Activated T-helper 1 cell treated with Interleukin-2 at 50 U/mL for 16 hours (primary cell): Measurements from ENCODE around the gene E4F1.
"Not testable (repeated sequence)": the region's sequence is repeated elsewhere in the genome, so short reads cannot be mapped to it uniquely, and the experiment has no call there.

Source experiments
- DNase-seq: peaks from one replicate; pipeline ENCODE4 v3.0.0-alpha.2; 2020; ENCODE audit warnings: low read depth

E4F1 gene

DNA sequence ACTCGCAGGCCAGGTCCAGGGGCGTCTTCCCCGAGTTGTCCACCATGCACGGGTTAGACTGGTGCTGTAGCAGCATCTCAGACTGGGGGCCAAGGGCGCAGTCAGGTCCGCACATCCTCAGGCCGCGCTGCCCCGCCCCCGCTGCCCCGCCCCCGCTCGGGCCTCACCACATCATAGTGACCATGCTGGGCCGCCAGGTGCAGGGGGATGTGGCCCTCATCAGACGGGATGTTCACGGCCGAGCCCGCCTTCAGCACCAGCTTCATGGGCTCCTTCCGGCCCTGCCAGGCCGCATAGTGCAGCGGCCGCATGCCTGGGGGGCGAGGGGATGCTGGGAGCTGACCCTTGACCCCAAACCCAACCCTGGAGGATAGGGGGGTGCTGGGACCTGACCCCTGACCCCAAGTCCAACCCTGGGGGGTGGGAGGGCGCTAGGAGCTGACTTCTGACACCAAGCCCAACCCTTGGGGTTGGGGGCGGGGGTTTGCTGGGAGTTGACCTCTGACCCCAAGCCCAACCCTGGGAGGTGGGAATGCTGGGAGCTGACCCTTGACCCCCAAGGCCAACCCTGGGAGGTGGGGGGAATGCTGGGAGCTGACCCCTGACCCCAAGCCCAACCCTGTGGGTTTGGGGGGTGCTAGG is 34.0 kb upstream of the E4F1 start:
- DNase-seq: no peak

DNA sequence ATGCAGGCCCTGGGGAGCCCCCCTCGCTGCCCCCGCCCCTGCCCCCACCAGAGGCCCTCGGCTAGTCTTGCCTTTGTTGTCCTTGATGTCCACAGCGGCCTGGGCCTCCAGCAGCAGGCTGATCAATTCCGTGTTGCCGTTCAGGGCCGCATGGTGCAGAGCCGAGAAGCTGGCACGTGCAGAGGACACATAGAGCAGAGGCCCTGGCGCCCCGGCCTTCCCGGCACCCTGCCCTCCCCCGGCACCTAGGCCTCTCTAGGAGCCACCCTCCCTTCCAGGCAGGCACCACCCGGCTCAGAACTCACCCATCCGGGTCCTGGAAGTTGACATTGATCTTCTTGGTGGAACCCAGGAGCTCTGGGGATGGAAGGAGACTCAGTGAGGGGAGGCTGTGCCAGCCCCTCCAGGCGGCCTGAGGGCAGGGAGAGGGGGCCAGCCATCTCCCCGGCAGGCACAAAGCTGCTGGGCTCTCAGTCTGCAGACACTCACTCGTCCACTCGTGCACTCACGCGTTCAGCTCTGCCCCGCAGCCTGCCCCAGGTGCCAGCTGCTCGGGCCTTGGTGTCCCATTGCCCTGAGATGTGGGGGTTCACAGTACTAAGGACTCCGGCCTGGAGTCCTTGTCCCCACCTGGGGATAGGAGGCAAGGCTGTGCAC is 33.3 kb upstream of the E4F1 start:
- DNase-seq: no peak

GRCh38 chr16:2190659-2191445 is 32.5 kb upstream of the E4F1 start:
- DNase-seq: no peak

GRCh38 chr16:2191446-2191706 is 32.0 kb upstream of the E4F1 start:
- no peak for DNase-seq

DNA sequence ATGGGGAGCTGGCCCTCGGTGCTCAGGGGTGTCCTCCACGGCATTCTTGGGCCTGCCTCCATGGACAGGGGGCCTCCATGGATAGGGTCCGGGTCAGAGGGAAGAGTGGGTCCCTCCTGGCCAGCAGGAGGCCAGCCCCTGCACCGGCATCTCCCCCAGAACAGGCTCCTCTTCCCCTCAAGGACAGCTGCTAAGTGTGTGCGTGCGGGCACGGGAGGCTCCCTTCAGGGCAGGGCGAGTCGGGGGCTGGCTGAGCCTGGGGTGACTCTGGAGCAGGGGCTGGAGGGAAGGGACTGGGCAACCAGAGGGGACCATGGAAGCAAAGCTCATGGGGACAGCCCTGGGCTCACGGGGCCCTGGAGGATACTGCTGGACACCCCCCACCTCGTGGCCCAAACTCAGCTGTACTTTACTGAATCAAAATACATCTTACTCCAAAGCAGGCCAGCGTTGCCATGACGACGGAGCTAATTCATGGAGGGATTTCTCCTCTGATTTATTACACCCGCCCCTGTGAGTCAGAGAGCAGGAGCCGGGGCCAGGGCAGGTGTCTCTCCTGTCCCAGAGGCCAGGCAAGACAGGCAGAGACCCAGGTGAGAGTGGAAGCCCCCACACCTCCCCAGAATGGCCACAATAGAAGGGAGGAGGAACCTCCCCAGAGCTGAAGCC is 29.1 kb upstream of the E4F1 start:
- DNase-seq: no peak

DNA sequence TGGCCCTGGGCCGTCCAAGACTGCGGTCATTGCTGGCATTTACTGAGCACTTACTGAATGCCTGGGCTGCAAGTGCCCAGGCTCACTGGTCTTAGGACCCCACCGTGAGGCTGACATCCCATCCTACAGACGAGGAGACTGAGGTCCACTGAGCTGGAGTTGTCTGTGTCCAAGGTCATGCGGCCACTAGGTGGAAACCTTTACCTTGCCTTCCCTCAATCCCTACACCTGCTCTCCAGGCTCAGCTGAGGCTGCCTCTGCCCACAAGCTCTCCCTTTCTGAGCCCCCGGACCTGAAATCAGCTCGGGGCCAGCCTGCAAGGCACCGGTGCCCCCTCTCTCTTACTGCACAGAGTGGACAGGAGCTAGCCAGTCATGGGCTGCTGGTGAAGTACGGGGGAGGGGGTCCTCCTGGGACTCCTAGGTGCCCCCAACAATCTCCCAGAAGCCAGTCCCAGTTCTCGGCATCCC is 28.5 kb upstream of the E4F1 start:
- peak; percentile 24 for DNase-seq

DNA sequence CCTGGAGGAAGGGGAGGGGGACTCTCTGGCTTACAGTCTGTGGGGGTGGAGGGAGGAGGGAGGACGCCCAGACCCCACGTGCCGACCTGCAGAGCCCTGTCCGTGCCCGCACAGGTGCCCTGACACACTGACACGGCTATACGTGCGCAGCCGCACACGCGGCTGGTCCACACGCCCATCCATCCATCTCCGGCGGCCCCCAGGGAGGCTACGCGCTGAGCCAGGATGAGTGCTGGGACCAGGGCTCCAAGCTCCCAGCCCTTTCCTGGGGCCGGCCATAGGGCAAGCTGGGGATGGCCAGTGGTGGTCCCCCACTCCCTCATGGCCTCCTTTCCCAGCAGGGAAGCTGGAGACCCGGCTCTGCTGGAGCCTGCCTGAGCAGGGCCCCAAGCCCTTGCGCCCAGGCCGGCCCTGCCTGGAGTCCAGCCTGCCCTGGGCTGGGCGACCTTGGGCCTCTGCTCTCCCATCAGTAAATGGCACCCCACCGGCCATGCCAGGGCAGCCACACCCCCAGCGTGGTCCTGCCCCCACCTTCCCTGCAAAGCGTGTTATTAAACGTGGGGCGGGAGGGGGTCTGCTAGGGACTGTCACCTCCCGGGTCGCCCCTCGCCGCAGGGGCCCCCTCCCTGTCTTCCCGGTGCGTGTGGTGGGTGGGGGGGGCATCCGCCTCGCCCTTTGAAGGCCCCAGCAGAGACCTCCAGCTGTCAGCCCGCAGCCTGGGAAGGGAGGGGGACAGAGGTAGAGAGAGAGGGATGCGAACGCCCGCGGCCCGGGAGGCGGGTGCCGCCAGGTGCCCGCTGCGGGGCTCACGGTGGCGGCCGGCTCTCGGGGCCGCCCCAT is 27.8 kb upstream of the E4F1 start:
- no peak for DNase-seq

DNA sequence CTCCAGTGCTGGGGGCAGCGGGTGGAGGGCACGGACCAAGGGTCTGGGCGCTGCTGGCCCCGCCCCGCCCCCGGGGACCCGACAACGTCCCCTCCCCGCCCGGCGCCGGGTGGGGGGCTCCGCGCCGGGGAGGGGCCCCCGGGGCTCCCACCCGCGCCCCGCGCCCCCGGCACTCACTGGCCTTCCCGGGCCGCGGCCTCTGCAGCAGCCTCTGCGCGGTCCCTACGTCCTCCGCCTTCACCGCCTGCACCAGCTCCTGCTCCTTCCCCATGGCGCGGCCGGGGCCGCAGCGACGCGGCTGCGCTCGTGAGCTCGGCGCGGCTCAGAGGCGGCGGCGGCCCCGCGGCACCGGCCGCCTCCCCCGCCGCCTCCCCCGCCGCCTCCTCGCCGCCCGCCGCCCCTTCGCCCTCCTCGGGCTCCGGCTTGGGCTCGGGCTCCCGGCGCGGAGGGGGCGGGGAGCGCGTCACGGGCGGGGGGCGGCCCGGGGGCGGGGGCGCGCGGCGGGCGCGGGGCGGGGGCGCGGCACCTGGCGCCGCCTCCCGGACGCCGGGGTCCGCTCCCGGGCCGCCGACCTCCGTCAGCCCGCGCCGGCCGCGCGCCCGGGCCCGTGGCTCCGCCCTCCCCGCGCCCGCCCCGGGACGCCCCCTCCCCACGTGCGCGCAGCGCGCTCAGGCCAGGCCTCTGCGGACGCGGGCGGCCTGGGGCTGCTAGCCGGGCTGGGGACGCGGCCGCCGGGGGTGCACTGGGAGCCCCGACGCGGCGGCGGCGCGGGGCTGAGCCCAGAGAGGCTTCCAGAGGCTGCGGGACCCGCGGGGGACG is 27.0 kb upstream of the E4F1 start, which contains the start of gene CASKIN1:
TSS of gene CASKIN1 (minus strand) at position 444 of the 819 bp plus-strand sequence. CDS start at position 271, 173 bp downstream.
- no peak for DNase-seq

- DNase-seq: no peak
These were observed 26.3 kb upstream of the E4F1 start for GRCh38 chr16:2196981-2197511.

DNA sequence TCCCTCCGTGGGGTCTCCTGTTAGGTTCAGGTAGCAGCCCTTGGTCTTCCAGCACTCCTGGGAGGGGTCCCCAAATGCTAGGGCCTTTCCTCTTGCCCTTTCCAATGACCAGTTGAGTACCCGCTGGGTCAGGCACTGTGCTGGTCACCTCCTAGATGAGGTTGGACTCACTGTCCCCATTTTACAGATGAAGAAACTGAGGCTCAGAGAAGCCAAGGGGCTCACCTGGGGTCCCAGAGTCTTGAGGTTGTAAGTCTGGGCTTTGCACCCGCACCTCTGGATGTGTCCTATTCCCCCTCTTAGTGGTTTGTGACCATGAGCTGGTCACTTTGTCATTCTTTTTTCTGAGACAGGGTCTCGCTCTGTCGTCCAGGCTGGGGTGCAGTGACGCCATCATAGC is 25.6 kb upstream of the E4F1 start:
- no peak for DNase-seq

DNA sequence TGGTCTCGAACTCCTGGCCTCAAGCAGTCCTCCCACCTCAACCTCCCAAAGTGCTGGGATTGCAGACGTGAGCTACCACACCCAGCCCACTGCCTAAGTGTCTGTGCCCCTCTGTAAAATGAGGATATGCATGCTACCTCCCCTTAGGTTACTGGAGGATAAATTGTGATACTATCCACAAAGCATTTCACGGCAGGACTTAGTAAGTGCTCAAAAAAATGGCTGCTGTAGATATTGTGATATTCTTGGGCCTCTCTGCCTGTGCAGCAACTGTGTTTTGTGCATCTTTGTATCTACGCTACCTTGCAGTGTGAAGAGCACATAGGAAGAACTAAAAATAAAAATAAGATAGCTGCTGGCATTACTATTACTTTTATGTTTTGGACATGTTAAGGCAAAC is 25.1 kb upstream of the E4F1 start:
- no peak for DNase-seq

- DNase-seq: no peak
These were observed 24.3 kb upstream of the E4F1 start for GRCh38 chr16:2199095-2199494.

DNA sequence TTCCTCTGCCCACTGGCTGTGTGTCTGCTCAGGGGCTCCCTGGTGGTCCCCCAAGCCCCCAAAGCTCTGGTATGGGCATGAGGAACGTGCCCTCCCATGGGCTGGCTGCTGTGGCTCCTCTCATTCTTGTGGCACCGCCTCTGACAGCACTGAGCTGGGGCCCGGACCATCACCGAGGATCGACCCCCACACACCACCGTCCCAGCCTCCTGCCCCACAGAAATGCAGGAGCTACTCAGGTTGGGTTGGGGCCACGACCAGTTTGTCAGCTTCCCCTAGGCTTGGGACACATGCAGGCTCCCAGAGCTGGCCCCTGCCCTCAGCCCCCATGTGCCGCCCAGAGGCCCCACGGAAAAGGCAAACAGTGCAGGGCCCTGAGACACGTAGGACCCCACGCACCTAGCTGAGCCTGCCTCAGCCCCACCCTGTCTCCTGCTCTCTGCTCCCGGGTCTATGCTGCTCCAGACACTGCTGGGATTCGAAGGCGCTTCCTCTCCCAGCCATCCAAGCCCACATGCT is 23.7 kb upstream of the E4F1 start:
- no peak for DNase-seq

DNA sequence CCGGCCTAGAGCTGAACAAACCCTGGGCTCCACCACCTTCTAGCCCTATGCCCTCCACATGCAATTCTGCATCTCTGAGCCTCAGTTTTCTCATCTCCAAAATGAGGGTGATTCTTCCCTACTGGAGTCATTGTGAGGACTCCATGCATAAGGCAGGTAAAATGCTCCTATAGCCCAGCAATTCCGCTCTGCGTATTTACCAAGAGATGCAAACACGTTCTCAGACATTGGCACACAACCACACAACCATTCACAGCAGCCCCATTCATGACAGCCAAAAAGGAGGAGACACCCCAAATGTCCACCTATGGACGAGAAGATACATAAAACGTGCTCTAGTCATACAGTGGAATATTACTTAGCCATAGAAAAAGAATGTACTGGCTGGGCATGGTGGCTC is 23.1 kb upstream of the E4F1 start:
- DNase-seq: no peak

GRCh38 chr16:2203119-2203688 is 20.2 kb upstream of the E4F1 start:
- not testable (repeated sequence) for DNase-seq

- no peak for DNase-seq
These were observed 18.8 kb upstream of the E4F1 start for GRCh38 chr16:2204416-2205103.

- peak; percentile 92 for DNase-seq
These were observed 18.1 kb upstream of the E4F1 start, which contains the start of gene MLST8 for GRCh38 chr16:2205104-2205966. MLST8 (plus strand) TSS chr16:2205454; CDS start chr16:2206086, 632 bp downstream.

GRCh38 chr16:2205967-2206313 is 17.5 kb upstream of the E4F1 start:
- no peak for DNase-seq

GRCh38 chr16:2206420-2206779 is 17.0 kb upstream of the E4F1 start:
- no peak for DNase-seq
